H1 (cell line): ENCODE data around the gene FTCDNL1. TPM values are rescaled to one million over a fixed set of nuclear protein-coding genes. Genes with fewer than 3 reads are reported as not detected.

Experiments used
- HDAC2 ChIP-seq, 2 experiments: fragments of 300-600 bp in 1 of 2; sonication (generic) in 1 of 2; IDR thresholded peaks; 2 replicates each; pipeline ENCODE4 v1.6.1; 2011 to 2012; ENCODE audit warnings: low read depth in 2 of 2, low read length in 2 of 2, mild to moderate bottlenecking in 2 of 2, moderate library complexity in 2 of 2, borderline replicate concordance in 1 of 2, inconsistent platforms in 1 of 2
- MAFK ChIP-seq: IDR thresholded peaks from 2 replicates; pipeline ENCODE4 v1.6.1; 2012; ENCODE audit warnings: low read depth, mild to moderate bottlenecking, improper control_type of control experiment, low read length
- SUZ12 ChIP-seq: fragments of 200-600 bp; sonication (generic); IDR thresholded peaks from 2 replicates; pipeline ENCODE4 v1.6.1; 2012; ENCODE audit warnings: mild to moderate bottlenecking, inconsistent platforms, low read length, moderate library complexity, mixed read lengths
- TAF1 ChIP-seq: IDR thresholded peaks from 2 replicates; pipeline ENCODE4 v1.6.1; 2011; ENCODE audit warnings: mild to moderate bottlenecking, low read depth, low read length
- polyA plus RNA-seq, 7 experiments: library from polyadenylated mRNA; depleted of rRNA in 3 of 7; stranded (reverse) in 5 of 7; unstranded in 2 of 7; fragments of >200 nt in 5 of 7; fragments of 200-250 nt in 2 of 7; gene quantifications; 1 replicate in 5 of 7; 2 replicates in 1 of 7; 4 replicates in 1 of 7; pipeline versions ENCODE4 v1.2.1 to v1.2.3, GENCODE V29; 2011 to 2013; ENCODE audit warnings: missing spikeins in 2 of 7, mixed read lengths in 2 of 7
- total RNA-seq: library from RNA; stranded (reverse); fragmentation: NEBNext Ultra II Directional; extraction: Animal tissue kit (Norgen Biotek cat#: 25700); gene quantifications from 2 replicates; pipeline ENCODE4 v1.2.1, GENCODE V29; 2021

FTCDNL1 gene
- total and polyA plus RNA-seq, 2 of the 8 experiments (the other 6 are each of a cell fraction or from before 2014, with no cell fraction given), result 0.41 to 0.97 TPM

DNA sequence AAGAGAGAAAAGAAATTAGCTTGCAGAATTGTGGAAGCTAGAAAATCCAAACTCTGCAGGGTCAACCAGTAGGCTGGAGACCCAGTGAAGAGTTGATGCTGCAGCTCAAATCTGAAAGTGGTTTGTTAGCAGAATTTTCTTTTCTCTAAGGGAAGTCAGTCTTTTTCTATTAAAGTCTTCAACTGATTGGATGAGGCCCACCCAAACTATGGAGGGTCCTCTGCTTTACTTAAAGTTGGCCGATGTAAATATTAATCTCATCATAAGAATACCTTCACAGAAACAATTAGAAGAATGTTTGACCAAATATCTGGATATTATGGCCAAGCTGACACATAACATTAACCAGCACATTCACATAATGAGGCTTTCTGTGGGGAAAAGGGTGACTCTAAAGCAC, 73.7 kb downstream of the FTCDNL1 start (continued):
- TF ChIP-seq HDAC2 (IDR thresholded peaks at IDR 0.05; ENCODE audit: borderline replicate concordance in 1 of 2, low read depth in 2 of 2, low read length in 2 of 2) (no peak), SUZ12 (no peak), TAF1 (no peak), MAFK (no peak)
